ES-I3 (cell line): ENCODE data around the gene C2orf69.
"Not testable (repeated sequence)": the region's sequence is repeated elsewhere in the genome, so short reads cannot be mapped to it uniquely, and the experiment has no call there.

Experiments
- H3K36me3 ChIP-seq: 2 replicates; pipeline ENCODE4 v1.6.1; 2013; ENCODE audit warnings: mild to moderate bottlenecking, low read length, control low read depth, moderate library complexity; ENCODE audit not compliant: insufficient read depth
- H3K4me1 ChIP-seq: 2 replicates; pipeline ENCODE4 v1.6.1; 2013; ENCODE audit warnings: mild to moderate bottlenecking, control low read depth, low read length; ENCODE audit not compliant: insufficient read depth
- H3K9ac ChIP-seq: 2 replicates; pipeline ENCODE4 v1.6.1; 2013; ENCODE audit warnings: low read depth, mild to moderate bottlenecking, low read length, moderate library complexity
- H3K9me3 ChIP-seq: 2 replicates; pipeline ENCODE4 v1.6.1; 2013; ENCODE audit warnings: mild to moderate bottlenecking, low read length, moderate library complexity; ENCODE audit not compliant: control insufficient read depth, insufficient read depth

Gene C2orf69

DNA sequence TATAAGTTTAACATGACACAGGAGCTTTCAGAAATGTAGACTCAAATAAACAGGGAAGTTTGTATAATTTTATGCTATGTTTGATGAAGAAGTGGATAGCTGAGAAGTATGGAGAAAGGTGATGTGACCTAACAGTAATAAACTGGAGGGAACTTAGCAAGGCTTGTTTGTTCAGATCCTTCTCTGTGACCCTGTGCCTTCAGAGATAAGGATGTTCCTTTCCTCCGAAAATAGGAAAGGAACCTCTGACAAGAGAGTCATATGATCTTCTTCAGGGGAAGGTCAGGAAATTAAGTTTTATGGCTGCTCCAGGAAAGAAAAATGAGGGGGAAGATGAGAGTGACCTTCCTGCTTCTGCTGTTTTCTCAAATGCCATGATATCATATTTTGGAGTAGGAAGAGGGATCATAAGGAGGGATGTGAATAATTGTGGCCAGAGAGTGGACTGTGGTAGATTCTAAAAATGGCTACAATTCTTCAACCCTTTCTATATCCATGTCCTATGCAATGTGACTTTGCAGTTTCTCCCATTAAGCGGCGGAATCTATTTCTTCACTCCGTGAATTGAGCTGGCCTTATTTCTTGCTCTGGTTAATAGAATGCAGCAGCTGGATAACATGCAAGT, 8.5 kb upstream of the C2orf69 start:
- Histone ChIP-seq H3K36me3 (no peaks in the 10 kb centered on the region), H3K9me3 (no peaks in the 10 kb centered on the region), H3K4me1 (no peaks in the 10 kb centered on the region), H3K9ac (no peak overlapping the region)

DNA sequence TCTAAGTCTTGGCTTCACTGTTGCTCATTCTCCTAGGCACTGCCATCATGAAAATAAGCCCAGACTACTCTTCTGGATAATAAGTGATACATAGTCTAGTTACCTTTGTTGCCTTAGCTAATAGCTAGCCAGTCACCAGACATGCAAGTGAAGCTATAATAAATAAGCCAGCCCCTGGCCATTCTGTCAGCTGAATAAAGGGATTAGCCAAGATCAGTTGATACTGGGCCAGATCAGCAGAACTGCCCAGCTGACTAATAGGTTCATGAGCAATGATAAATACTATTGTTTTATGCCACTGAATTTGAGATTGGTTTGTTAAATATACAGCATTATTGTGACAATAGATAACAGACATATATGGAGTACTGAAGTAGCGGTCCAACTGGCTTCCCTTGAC, 8.0 kb upstream of the C2orf69 start:
- Histone ChIP-seq H3K9me3 (no peaks in the 10 kb centered on the region), H3K4me1 (no peaks in the 10 kb centered on the region), H3K9ac (no peak overlapping the region)

GRCh38 chr2:199907008-199907714, 3.9 kb upstream of the C2orf69 start:
- H3K4me1 ChIP-seq = no peaks in the 10 kb centered on the region
- no peaks in the 10 kb centered on the region for H3K36me3 ChIP-seq
- no peak overlapping the region for H3K9ac ChIP-seq
- no peaks in the 10 kb centered on the region for H3K9me3 ChIP-seq

More for the DNA sequence above, 8.0 kb upstream of the C2orf69 start:
- no peaks in the 10 kb centered on the region for H3K36me3 ChIP-seq

GRCh38 chr2:199910338-199911051, 598 bp upstream of the C2orf69 start:
- H3K9ac ChIP-seq = peak overlapping the region; percentile 89

GRCh38 chr2:199911877-199912161, 726 bp downstream of the C2orf69 start:
- H3K4me1 ChIP-seq = no peaks in the 10 kb centered on the region
- peaks cover 8% of the 10 kb centered on the region for H3K36me3 ChIP-seq
- peak overlapping the region; percentile 89 for H3K9ac ChIP-seq
- peaks cover 10% of the 10 kb centered on the region for H3K9me3 ChIP-seq

More at GRCh38 chr2:199910338-199911051, 598 bp upstream of the C2orf69 start:
- Histone ChIP-seq H3K4me1 (no peaks in the 10 kb centered on the region), H3K9me3 (no peaks in the 10 kb centered on the region), H3K36me3 (peaks cover 8% of the 10 kb centered on the region)

GRCh38 chr2:199912553-199913114, 1.5 kb downstream of the C2orf69 start:
- H3K36me3 ChIP-seq = peaks cover 13% of the 10 kb centered on the region
- peak overlapping the region; percentile 89; the same call in 1 of the 2 replicates for H3K9ac ChIP-seq
- peaks cover 11% of the 10 kb centered on the region for H3K9me3 ChIP-seq
- H3K4me1 ChIP-seq = not testable (repeated sequence)

DNA sequence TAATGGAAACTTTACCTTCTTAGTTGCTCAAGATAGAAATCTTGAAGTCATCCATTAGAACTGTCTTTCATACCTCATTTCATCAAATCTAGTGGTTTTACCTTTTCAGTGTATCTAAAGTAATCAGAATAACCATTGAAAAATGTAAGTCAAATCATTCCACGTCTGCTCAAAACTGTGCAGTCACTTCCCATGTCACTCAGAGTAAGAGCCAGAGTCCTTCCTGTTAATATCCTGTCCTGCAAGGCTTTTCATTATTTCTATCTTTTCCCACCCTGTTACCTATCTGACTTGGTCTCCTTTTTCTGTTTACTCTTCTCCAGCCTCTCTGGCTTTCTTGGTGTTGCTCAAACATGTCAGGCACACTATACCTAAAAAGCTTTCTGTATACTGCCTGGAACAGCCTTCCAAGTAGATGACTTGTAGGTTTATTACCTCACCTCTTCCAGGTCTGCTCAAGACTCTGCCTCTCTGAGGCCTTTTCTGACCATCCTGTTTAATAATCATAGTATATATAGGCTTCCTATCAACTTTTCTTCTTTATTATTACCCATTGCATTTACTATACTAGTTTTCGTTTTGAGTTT, 3.4 kb downstream of the C2orf69 start:
- Histone ChIP-seq H3K4me1 (no peaks in the 10 kb centered on the region), H3K9ac (no peak overlapping the region), H3K9me3 (peaks cover 11% of the 10 kb centered on the region), H3K36me3 (peaks cover 13% of the 10 kb centered on the region)

- peaks cover 18% of the 10 kb centered on the region for H3K36me3 ChIP-seq
- H3K9me3 ChIP-seq = peaks cover 11% of the 10 kb centered on the region
Observed at GRCh38 chr2:199916980-199917379, 5.9 kb downstream of the C2orf69 start.

DNA sequence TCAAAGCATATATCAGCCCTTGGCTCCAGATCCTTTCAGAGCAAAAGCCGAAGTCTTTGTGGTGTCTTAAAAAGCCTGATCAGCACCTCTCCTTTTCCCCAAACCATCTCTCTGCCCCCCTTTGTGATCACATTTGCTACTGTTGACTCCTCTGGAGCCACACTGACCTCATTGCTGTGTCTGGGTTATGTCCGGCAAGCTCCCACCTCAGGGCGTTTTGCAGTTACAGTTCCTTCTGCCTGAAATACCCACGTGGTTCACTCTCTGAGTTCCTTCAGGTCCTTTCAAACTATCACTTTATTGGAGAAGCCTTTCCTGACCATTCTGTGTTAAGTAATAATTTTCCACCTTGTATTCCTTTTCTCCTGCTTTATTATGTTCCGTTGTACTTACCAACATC, 11.8 kb downstream of the C2orf69 start:
- Histone ChIP-seq H3K4me1 (no peaks in the 10 kb centered on the region), H3K36me3 (peaks cover 5% of the 10 kb centered on the region), H3K9ac (no peak overlapping the region), H3K9me3 (no peaks in the 10 kb centered on the region)

More at GRCh38 chr2:199916980-199917379, 5.9 kb downstream of the C2orf69 start:
- no peaks in the 10 kb centered on the region for H3K4me1 ChIP-seq
- no peak overlapping the region for H3K9ac ChIP-seq

DNA sequence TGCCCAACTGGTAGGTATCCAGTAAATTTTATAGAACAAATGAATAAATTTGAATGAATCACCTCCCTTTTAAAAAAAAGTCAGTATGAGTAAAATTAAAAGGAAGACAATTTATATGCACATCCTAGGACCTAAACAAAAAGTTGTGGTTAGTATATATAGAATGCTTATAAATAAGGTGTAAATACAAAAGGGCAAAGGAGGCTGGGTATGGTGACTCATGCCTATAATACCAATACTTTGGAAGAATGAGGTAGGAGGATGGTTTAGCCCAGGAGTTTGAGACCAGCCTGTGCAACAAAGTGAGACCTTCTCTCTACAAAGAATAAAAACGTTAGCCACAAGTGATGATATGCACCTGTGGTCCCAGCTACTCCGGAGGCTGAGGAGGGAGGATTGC, 12.8 kb downstream of the C2orf69 start:
- no peak overlapping the region for H3K9ac ChIP-seq

DNA sequence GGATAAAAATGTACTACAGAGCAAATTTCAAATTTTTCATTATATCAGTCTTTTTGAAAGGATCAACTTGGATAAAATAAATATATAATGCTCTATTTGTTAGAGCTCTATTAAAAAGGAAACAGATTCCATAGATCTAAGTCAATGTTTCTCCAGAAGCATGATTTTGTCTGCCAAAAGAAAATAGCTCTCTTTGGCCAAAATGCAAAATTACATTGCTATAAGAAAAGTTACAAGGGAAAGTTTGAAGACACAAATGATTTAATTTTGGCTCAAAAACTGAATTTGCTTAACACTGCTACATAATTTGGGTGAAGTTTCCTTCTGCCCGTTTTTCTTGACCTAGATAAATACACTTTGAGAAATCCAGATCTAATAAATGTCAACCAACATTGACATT, 15.7 kb downstream of the C2orf69 start:
- Histone ChIP-seq H3K4me1 (0 out of 2 replicates have a peak, but pooled peaks cover 4% of the 10 kb centered on the region), H3K36me3 (peaks cover 3% of the 10 kb centered on the region; the same call in 1 of the 2 replicates), H3K9ac (no peak overlapping the region), H3K9me3 (no peaks in the 10 kb centered on the region)

More for the DNA sequence above, 12.8 kb downstream of the C2orf69 start:
- H3K4me1 ChIP-seq = 0 out of 2 replicates have a peak, but pooled peaks cover 4% of the 10 kb centered on the region
- H3K9me3 ChIP-seq = no peaks in the 10 kb centered on the region
- H3K36me3 ChIP-seq = peaks cover 5% of the 10 kb centered on the region

DNA sequence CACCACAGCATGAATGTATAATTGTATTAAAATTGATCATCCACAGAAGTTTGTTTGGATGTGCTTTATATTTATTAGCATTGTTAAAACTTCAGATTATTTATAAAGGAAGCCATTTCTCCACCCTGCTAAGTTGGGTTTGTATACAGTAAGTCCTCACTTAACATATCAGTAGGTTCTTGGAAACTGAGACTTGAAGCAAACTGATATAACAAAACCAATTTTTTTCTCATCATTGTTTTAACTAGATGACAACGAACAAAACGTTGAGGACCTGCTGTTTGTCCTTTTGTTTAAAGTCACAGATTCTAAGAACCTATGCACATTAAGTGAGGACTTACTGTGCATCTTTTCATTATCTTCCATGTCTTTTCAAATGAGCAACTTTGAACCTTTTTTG, 17.1 kb downstream of the C2orf69 start:
- H3K36me3 ChIP-seq = peaks cover 3% of the 10 kb centered on the region; the same call in 1 of the 2 replicates

DNA sequence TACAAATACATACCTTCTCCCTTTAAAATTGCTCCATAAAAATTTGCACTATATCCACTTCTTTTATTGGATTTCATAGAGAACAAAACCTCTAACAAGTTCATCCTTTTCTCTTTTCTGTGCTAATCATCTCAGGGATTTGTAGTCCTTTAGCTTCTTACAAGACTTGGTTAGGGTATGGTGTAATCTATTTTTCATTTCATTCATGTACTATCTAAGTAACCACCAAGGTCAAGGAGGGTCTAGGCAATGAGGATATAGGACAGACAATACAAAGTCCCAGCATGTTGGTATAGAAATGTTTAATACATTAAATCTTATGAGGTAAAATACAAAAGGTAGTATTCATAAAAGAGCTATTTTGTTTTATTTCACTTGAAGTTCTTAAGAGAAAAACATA, 17.5 kb downstream of the C2orf69 start:
- H3K36me3 ChIP-seq = peaks cover 3% of the 10 kb centered on the region; the same call in 1 of the 2 replicates
- no peaks in the 10 kb centered on the region for H3K9me3 ChIP-seq
- 0 out of 2 replicates have a peak, but pooled peaks cover 4% of the 10 kb centered on the region for H3K4me1 ChIP-seq
- H3K9ac ChIP-seq = no peak overlapping the region

More for the DNA sequence above, 17.1 kb downstream of the C2orf69 start:
- Histone ChIP-seq H3K9ac (no peak overlapping the region), H3K4me1 (0 out of 2 replicates have a peak, but pooled peaks cover 4% of the 10 kb centered on the region), H3K9me3 (no peaks in the 10 kb centered on the region)

GRCh38 chr2:199929262-199929661, 18.2 kb downstream of the C2orf69 start:
- 0 out of 2 replicates have a peak, but pooled peaks cover 4% of the 10 kb centered on the region for H3K4me1 ChIP-seq
- H3K9ac ChIP-seq = no peak overlapping the region
- H3K36me3 ChIP-seq = peaks cover 3% of the 10 kb centered on the region; the same call in 1 of the 2 replicates
- H3K9me3 ChIP-seq = no peaks in the 10 kb centered on the region
